Head of caudate nucleus (tissue), 42 donors: ENCODE data around the gene ORC3.
A peak's percentile ranks its signal among the peaks of the same experiment; 100 is the strongest.
"Not testable (repeated sequence)": the region's sequence is repeated elsewhere in the genome, so short reads cannot be mapped to it uniquely, and the experiment has no call there.

Experiments used
- DNase-seq, 42 donors: peaks; one replicate each; pipeline versions ENCODE4 v3.0.0 to v3.0.0-alpha.2; 2020 to 2021; ENCODE audit warnings: mixed read lengths in 7 of 42
- intact Hi-C: fragments of 100-400 bp; cut with DNase I; formaldehyde crosslinking; loops from one replicate; pipeline ENCODE4 v1.15.0; 2022

Gene ORC3

DNA sequence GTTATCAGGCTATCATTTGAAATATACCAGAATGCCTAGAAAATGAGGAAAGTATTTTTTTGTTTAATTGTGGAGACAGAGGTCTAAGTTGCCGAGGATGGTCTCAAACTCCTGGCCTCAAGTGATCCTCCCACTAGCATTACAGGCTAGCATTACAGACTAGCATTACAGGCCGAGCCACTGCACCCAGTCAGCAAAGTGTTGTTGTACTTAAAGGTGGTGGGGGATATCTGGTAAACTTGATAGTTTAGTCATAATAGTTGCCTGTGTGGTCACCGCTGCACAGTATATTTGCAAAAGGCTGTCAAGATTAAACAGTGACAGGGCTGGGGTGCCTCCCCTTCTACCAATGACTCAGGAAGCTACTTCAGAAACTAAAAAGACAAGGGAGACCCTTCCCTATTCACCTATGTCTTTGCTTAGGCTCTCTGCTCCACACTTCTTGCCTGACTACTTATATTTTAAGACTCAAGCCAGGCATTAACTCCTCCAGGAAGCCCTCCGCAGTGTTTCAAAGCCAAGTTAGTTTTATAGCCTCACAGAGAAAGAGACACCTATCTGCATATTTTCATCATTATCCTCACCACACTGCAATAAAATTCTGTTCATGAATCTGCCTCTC is 115.2 kb downstream of the ORC3 start:
- DNase-seq = no peak
- intact Hi-C loops = no loop called here

DNA sequence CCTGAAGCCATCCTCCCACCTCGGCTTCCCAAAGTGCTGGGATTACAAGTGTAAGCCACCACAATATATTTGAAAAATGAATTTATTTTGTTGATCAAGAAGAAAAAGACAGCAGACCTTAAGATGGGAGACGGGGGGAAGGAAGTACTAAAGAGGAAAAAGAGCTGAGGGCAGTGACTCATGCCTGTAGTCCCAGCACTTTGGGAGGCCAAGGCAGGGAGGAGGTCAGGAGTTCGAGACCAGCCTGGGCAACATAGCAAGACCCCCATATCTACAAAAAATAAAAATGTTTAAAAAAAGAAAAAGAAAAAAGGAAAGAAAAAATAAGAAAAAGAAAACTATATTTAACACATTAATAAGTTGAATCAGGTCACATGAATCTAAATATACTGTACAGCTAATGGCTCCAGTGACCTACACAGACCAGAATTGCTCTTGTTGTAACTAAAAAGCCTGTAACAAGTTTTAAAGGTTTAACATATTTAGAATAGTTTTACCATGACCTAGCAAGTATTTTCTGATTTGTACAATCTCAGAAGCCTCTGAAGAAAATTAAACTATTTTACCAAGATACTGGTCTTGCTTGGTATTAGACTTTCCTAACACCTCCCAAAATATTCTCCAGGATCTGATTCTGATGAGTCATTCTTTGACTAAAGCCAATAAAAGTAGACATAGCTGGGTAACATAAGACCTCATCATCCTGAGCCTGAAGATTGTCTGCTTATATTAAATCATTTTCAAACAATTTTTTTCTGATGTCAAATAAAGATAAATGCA is 116.4 kb downstream of the ORC3 start:
- intact Hi-C loops = no loop called here
- no peak for DNase-seq

- DNase-seq, intact Hi-C loops: not testable (repeated sequence)
Measured at GRCh38 chr6:87708581-87709427, 118.9 kb downstream of the ORC3 start.

- peak in 1 of 42 donors; percentile 8 for DNase-seq
- intact Hi-C loops = no loop called here
Measured at GRCh38 chr6:87710090-87710489, 120.2 kb downstream of the ORC3 start.

DNA sequence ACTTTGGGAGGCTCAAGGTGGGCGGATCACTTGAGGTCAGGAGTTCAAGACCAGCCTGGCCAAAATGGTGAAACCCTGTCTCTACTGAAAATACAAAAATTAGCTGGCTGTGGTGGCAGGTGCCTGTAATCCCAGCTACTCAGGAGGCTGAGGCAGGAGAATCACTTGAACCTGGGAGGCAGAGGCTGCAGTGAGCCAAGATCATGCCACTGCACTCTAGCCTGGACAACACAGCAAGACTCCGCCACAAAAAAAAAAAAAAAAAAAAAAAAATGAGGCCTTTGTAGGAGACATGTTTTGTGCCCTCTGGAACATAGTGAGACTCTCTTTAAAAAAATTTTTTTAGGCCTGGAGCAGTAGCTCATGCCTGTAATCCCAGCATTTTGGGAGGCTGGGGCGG is 122.8 kb downstream of the ORC3 start:
- DNase-seq, intact Hi-C loops: not testable (repeated sequence)

GRCh38 chr6:87714093-87714842 is 124.3 kb downstream of the ORC3 start:
- intact Hi-C loops = no loop called here
- no peak for DNase-seq
